ENCODE data around the gene GTF2F2. TPM values are rescaled to one million over a fixed set of nuclear protein-coding genes. Genes with fewer than 3 reads are reported as not detected.

Gene GTF2F2
- total RNA-seq, 1 experiment from 2014 or later: 40.1 TPM

- H3K9ac ChIP-seq (ENCODE audit: low read length): no peak overlapping the region
- no peak overlapping the region for H3K4me3 ChIP-seq (replicated peaks in 1 of 2; ENCODE audit: low read depth in 1 of 2, low read length in 2 of 2)
- TF ChIP-seq SRF (IDR thresholded peaks at IDR 0.05; ENCODE audit: low read depth): no peak
- no peak for TF ChIP-seq ATF3 (IDR thresholded peaks at IDR 0.05)
- TF ChIP-seq ZNF274 (IDR thresholded peaks at IDR 0.05; ENCODE audit: low read depth, low read length): no peak
- TF ChIP-seq, protein P1, sequence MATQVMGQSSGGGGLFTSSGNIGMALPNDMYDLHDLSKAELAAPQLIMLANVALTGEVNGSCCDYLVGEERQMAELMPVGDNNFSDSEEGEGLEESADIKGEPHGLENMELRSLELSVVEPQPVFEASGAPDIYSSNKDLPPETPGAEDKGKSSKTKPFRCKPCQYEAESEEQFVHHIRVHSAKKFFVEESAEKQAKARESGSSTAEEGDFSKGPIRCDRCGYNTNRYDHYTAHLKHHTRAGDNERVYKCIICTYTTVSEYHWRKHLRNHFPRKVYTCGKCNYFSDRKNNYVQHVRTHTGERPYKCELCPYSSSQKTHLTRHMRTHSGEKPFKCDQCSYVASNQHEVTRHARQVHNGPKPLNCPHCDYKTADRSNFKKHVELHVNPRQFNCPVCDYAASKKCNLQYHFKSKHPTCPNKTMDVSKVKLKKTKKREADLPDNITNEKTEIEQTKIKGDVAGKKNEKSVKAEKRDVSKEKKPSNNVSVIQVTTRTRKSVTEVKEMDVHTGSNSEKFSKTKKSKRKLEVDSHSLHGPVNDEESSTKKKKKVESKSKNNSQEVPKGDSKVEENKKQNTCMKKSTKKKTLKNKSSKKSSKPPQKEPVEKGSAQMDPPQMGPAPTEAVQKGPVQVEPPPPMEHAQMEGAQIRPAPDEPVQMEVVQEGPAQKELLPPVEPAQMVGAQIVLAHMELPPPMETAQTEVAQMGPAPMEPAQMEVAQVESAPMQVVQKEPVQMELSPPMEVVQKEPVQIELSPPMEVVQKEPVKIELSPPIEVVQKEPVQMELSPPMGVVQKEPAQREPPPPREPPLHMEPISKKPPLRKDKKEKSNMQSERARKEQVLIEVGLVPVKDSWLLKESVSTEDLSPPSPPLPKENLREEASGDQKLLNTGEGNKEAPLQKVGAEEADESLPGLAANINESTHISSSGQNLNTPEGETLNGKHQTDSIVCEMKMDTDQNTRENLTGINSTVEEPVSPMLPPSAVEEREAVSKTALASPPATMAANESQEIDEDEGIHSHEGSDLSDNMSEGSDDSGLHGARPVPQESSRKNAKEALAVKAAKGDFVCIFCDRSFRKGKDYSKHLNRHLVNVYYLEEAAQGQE (IDR thresholded peaks at IDR 0.05; ENCODE audit: low read depth): no peak
- TF ChIP-seq EZH2 (IDR thresholded peaks at IDR 0.05): no peak
- TF ChIP-seq CEBPB (IDR thresholded peaks at IDR 0.05; ENCODE audit: low read depth): no peak
- TF ChIP-seq JUND (IDR thresholded peaks at IDR 0.05): no peak
- no peak for TF ChIP-seq EGR1 (IDR thresholded peaks at IDR 0.05; ENCODE audit: low read depth)
- no peak for TF ChIP-seq POLR2A (IDR thresholded peaks at IDR 0.05; ENCODE audit: borderline replicate concordance, extremely low read depth, insufficient read depth, insufficient read length)
- TF ChIP-seq, protein P2, sequence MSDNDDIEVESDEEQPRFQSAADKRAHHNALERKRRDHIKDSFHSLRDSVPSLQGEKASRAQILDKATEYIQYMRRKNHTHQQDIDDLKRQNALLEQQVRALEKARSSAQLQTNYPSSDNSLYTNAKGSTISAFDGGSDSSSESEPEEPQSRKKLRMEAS (IDR thresholded peaks at IDR 0.05): no peak
- TF ChIP-seq, protein P3, sequence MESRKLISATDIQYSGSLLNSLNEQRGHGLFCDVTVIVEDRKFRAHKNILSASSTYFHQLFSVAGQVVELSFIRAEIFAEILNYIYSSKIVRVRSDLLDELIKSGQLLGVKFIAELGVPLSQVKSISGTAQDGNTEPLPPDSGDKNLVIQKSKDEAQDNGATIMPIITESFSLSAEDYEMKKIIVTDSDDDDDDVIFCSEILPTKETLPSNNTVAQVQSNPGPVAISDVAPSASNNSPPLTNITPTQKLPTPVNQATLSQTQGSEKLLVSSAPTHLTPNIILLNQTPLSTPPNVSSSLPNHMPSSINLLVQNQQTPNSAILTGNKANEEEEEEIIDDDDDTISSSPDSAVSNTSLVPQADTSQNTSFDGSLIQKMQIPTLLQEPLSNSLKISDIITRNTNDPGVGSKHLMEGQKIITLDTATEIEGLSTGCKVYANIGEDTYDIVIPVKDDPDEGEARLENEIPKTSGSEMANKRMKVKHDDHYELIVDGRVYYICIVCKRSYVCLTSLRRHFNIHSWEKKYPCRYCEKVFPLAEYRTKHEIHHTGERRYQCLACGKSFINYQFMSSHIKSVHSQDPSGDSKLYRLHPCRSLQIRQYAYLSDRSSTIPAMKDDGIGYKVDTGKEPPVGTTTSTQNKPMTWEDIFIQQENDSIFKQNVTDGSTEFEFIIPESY (IDR thresholded peaks at IDR 0.05; ENCODE audit: extremely low read depth, insufficient replicate concordance, low read length): no peak
- no peak for TF ChIP-seq YY1 (IDR thresholded peaks at IDR 0.05; ENCODE audit: extremely low read depth, insufficient replicate concordance, low read depth, low read length)
- no peak for TF ChIP-seq ZFX (IDR thresholded peaks at IDR 0.05)
- no peak for TF ChIP-seq ELF1 (IDR thresholded peaks at IDR 0.05; ENCODE audit: borderline replicate concordance, low read depth)
- no peak for TF ChIP-seq POLR2AphosphoS5 (IDR thresholded peaks at IDR 0.05; ENCODE audit: low read depth, low read length)
- CTCF ChIA-PET: no interaction called here
- no peak for DNase-seq (ENCODE audit: low read depth, low spot score)
- H3K4me2 ChIP-seq (ENCODE audit: low read length): no peak overlapping the region
- RAD21 ChIA-PET (ENCODE audit: low non-redundant PET in 1 of 2, low total read pairs in 2 of 2, uncharacterized antibody in 2 of 2, unreplicated experiment in 2 of 2): interaction anchor here in 1 of 2 experiments (1.2 kb wide), 1 partner anchor 73 kb away, joined by 3 read pairs; no protein-coding TSS in a partner anchor
- H3K27me3 ChIP-seq (ENCODE audit: insufficient read depth, low read length): no peaks in the 10 kb centered on the region
- BruUV-seq (replicated peaks): no TSS peak
- no peak overlapping the region for H2AFZ ChIP-seq (ENCODE audit: low read depth, low read length, poor library complexity, severe bottlenecking)
- intact Hi-C loops (cut with micrococcal nuclease): no loop called here
- POLR2A ChIA-PET: no interaction called here
- peaks cover 24 to 53% of the 10 kb centered on the region in 2 experiments for H3K4me1 ChIP-seq (ENCODE audit: control insufficient read depth in 1 of 2, insufficient read depth in 2 of 2, low read length in 2 of 2)
- no peaks in the 10 kb centered on the region for H3K9me3 ChIP-seq (ENCODE audit: control insufficient read depth in 1 of 2, insufficient read depth in 1 of 2, low read depth in 1 of 2, low read length in 2 of 2)
- no peak for ATAC-seq
- H4K20me1 ChIP-seq (ENCODE audit: insufficient read depth): no peaks in the 10 kb centered on the region
- peaks cover 0 to 13% of the 10 kb centered on the region in 2 experiments; a peak in 2 of 4 replicates for H3K36me3 ChIP-seq (ENCODE audit: control insufficient read depth in 1 of 2, insufficient read depth in 2 of 2, low read length in 2 of 2)
- H3K9me2 ChIP-seq (ENCODE audit: insufficient read depth): no peaks in the 10 kb centered on the region
- H3K27ac ChIP-seq (ENCODE audit: low read depth, low read length): no peak overlapping the region
- H3K79me2 ChIP-seq (ENCODE audit: insufficient read depth, low read length): peaks cover 50% of the 10 kb centered on the region
Observed at GRCh38 chr13:45208132-45208531, 87.8 kb downstream of the GTF2F2 start.

Measured in HCT116 (cell line).